ENCODE measurements around the gene C1orf141.

DNA sequence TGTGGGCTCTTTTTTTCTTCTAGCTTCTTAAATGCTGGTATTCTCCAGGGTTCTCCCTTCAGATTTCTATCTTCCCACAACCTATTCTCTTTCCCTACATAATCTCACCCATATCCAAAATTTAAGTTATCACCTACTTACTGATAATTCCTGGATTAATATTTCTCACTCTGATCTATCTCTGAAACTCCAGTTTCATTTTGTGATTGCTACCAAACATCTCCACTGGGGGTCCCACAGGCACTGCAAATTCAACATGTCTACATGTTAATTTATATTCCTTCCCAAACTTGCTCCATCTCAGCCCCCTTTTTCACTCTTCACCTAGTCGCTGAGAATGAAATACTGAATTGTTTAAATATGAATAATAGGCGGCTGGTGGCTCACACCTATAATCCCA lies 9.9 kb upstream of the C1orf141 start:
- TF ChIP-seq CREM (IDR thresholded peaks at IDR 0.05; ENCODE audit: low read depth) (no peak), MYNN (IDR thresholded peaks at IDR 0.05) (no peak), MYNN (CRISPR knock-in tag; IDR thresholded peaks at IDR 0.05) (no peak), GABPB2 (CRISPR knock-in tag; conservative IDR thresholded peaks at IDR 0.05) (no peak), KDM2B (CRISPR knock-in tag; IDR thresholded peaks at IDR 0.05) (no peak)
- TF ChIP-seq, protein P1, sequence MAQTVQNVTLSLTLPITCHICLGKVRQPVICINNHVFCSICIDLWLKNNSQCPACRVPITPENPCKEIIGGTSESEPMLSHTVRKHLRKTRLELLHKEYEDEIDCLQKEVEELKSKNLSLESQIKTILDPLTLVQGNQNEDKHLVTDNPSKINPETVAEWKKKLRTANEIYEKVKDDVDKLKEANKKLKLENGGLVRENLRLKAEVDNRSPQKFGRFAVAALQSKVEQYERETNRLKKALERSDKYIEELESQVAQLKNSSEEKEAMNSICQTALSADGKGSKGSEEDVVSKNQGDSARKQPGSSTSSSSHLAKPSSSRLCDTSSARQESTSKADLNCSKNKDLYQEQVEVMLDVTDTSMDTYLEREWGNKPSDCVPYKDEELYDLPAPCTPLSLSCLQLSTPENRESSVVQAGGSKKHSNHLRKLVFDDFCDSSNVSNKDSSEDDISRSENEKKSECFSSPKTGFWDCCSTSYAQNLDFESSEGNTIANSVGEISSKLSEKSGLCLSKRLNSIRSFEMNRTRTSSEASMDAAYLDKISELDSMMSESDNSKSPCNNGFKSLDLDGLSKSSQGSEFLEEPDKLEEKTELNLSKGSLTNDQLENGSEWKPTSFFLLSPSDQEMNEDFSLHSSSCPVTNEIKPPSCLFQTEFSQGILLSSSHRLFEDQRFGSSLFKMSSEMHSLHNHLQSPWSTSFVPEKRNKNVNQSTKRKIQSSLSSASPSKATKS (CRISPR knock-in tag; IDR thresholded peaks at IDR 0.05), result no peak
